Measurements from ENCODE around the gene TMEM41A.

The TMEM41A gene

GRCh38 chr3:185532901-185533300 is 34.1 kb upstream of the TMEM41A start:
- Histone ChIP-seq H3K27me3 (replicated peaks; ENCODE audit: control insufficient read depth, insufficient read depth, low read length) (no peaks in the 10 kb centered on the region), H3K4me3 (replicated peaks; ENCODE audit: low read depth, low read length) (no peak overlapping the region), H3K36me3 (ENCODE audit: control insufficient read depth, insufficient read depth, low read length) (no peaks in the 10 kb centered on the region)
- DNase-seq (ENCODE audit: extremely low read depth, insufficient read length) = no peak
- TF ChIP-seq, protein P1, sequence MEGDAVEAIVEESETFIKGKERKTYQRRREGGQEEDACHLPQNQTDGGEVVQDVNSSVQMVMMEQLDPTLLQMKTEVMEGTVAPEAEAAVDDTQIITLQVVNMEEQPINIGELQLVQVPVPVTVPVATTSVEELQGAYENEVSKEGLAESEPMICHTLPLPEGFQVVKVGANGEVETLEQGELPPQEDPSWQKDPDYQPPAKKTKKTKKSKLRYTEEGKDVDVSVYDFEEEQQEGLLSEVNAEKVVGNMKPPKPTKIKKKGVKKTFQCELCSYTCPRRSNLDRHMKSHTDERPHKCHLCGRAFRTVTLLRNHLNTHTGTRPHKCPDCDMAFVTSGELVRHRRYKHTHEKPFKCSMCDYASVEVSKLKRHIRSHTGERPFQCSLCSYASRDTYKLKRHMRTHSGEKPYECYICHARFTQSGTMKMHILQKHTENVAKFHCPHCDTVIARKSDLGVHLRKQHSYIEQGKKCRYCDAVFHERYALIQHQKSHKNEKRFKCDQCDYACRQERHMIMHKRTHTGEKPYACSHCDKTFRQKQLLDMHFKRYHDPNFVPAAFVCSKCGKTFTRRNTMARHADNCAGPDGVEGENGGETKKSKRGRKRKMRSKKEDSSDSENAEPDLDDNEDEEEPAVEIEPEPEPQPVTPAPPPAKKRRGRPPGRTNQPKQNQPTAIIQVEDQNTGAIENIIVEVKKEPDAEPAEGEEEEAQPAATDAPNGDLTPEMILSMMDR (IDR thresholded peaks at IDR 0.05; ENCODE audit: insufficient read depth, low read length, poor library complexity, severe bottlenecking) = no peak

DNA sequence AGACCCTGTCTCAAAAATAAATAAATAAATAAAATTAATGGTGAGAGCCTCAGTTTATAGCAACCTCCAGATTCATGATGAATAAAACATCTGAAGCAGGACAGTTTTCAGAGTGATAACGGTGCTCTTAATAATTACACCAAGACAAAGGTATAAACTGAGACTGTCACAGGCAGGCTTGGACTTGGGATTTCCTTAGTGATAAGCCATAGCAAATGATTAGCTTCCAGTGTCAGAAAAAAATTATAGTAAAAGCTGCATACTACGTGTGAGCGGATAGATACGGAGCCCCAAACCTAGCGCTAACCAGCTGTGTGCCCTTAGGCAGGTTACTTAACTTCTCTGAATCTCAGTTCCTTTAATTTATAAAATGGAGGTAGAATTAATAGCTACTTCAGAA is 32.0 kb upstream of the TMEM41A start:
- no peaks in the 10 kb centered on the region; the same call in 1 of the 2 replicates for H3K36me3 ChIP-seq (ENCODE audit: control insufficient read depth, insufficient read depth, low read length)
- no peak for DNase-seq (ENCODE audit: extremely low read depth, insufficient read length)
- no peak overlapping the region for H3K4me3 ChIP-seq (replicated peaks; ENCODE audit: low read depth, low read length)
- TF ChIP-seq, protein P1 (IDR thresholded peaks at IDR 0.05; ENCODE audit: insufficient read depth, low read length, poor library complexity, severe bottlenecking) = no peak
- no peaks in the 10 kb centered on the region for H3K27me3 ChIP-seq (replicated peaks; ENCODE audit: control insufficient read depth, insufficient read depth, low read length)

GRCh38 chr3:185528532-185528931 is 29.7 kb upstream of the TMEM41A start:
- Histone ChIP-seq H3K36me3 (ENCODE audit: control insufficient read depth, insufficient read depth, low read length) (no peaks in the 10 kb centered on the region; the same call in 1 of the 2 replicates), H3K27me3 (replicated peaks; ENCODE audit: control insufficient read depth, insufficient read depth, low read length) (no peaks in the 10 kb centered on the region), H3K4me3 (replicated peaks; ENCODE audit: low read depth, low read length) (no peak overlapping the region)
- DNase-seq (ENCODE audit: extremely low read depth, insufficient read length) = no peak
- TF ChIP-seq, protein P1 (IDR thresholded peaks at IDR 0.05; ENCODE audit: insufficient read depth, low read length, poor library complexity, severe bottlenecking) = no peak

- H3K27me3 ChIP-seq (replicated peaks; ENCODE audit: control insufficient read depth, insufficient read depth, low read length) = no peaks in the 10 kb centered on the region
- H3K4me3 ChIP-seq (replicated peaks; ENCODE audit: low read depth, low read length) = no peak overlapping the region
- no peak for DNase-seq (ENCODE audit: extremely low read depth, insufficient read length)
- TF ChIP-seq, protein P1 (IDR thresholded peaks at IDR 0.05; ENCODE audit: insufficient read depth, low read length, poor library complexity, severe bottlenecking) = no peak
- no peaks in the 10 kb centered on the region; the same call in 1 of the 2 replicates for H3K36me3 ChIP-seq (ENCODE audit: control insufficient read depth, insufficient read depth, low read length)
Measured at GRCh38 chr3:185527364-185527763, 28.5 kb upstream of the TMEM41A start.

GRCh38 chr3:185526349-185526951 is 27.6 kb upstream of the TMEM41A start:
- DNase-seq (ENCODE audit: extremely low read depth, insufficient read length) = no peak
- TF ChIP-seq, protein P1 (IDR thresholded peaks at IDR 0.05; ENCODE audit: insufficient read depth, low read length, poor library complexity, severe bottlenecking) = no peak
- Histone ChIP-seq H3K27me3 (replicated peaks; ENCODE audit: control insufficient read depth, insufficient read depth, low read length) (no peaks in the 10 kb centered on the region), H3K4me3 (replicated peaks; ENCODE audit: low read depth, low read length) (no peak overlapping the region), H3K36me3 (ENCODE audit: control insufficient read depth, insufficient read depth, low read length) (no peaks in the 10 kb centered on the region; the same call in 1 of the 2 replicates)

All from GM06990 (cell line).